ENCODE data around the gene KLRG1.
A peak's percentile ranks its signal among the peaks of the same experiment; 100 is the strongest.

The KLRG1 gene

GRCh38 chr12:8989413-8989812 lies at the start of gene KLRG1:
TSS of gene KLRG1 (plus strand) at chr12:8989546. CDS start at chr12:8989636, 90 bp downstream.
- DNase-seq, result no peak

GRCh38 chr12:8941691-8942478 lies 47.5 kb upstream of the KLRG1 start:
- DNase-seq, result no peak

- DNase-seq, result no peak
Measured at GRCh38 chr12:8943565-8944186, 45.7 kb upstream of the KLRG1 start.

- DNase-seq, result no peak
Measured at GRCh38 chr12:8946733-8947132, 42.6 kb upstream of the KLRG1 start.

GRCh38 chr12:8947737-8948136 lies 41.6 kb upstream of the KLRG1 start:
- DNase-seq, result no peak

- peak in 15 of 56 donors; percentile 5 to 59 (median 32) for DNase-seq
Measured at GRCh38 chr12:8948701-8949341, 40.5 kb upstream of the KLRG1 start.

GRCh38 chr12:8949342-8950220 lies 39.8 kb upstream of the KLRG1 start, which contains the start of gene M6PR:
TSS of gene M6PR (minus strand) at chr12:8949645. CDS start at chr12:8946404, 3,241 bp downstream.
- peak; percentile 81 to 100 (median 98) for DNase-seq

- DNase-seq, result no peak
Measured at GRCh38 chr12:8950221-8950527, 39.2 kb upstream of the KLRG1 start.

GRCh38 chr12:8950702-8951478 lies 38.5 kb upstream of the KLRG1 start:
- DNase-seq, result no peak

GRCh38 chr12:8951744-8952143 lies 37.6 kb upstream of the KLRG1 start:
- no peak for DNase-seq

GRCh38 chr12:8953773-8954402 lies 35.5 kb upstream of the KLRG1 start:
- no peak for DNase-seq

GRCh38 chr12:8956073-8956472 lies 33.3 kb upstream of the KLRG1 start:
- no peak for DNase-seq

GRCh38 chr12:8956772-8957171 lies 32.6 kb upstream of the KLRG1 start:
- DNase-seq, result no peak

- DNase-seq, result no peak
Measured at GRCh38 chr12:8957561-8957960, 31.8 kb upstream of the KLRG1 start.

GRCh38 chr12:8958066-8958465 lies 31.3 kb upstream of the KLRG1 start:
- DNase-seq, result no peak

- no peak for DNase-seq
Measured at GRCh38 chr12:8960176-8960575, 29.2 kb upstream of the KLRG1 start.

GRCh38 chr12:8968761-8969160 lies 20.6 kb upstream of the KLRG1 start:
- no peak for DNase-seq

- DNase-seq, result no peak
Measured at GRCh38 chr12:8969861-8970411, 19.4 kb upstream of the KLRG1 start.

- DNase-seq, result no peak
Measured at GRCh38 chr12:8970432-8970831, 18.9 kb upstream of the KLRG1 start.

- DNase-seq, result no peak
Measured at GRCh38 chr12:8980137-8980536, 9.2 kb upstream of the KLRG1 start.

Measured in amygdala (tissue), 56 donors.